ENCODE results near the gene TUBGCP6. TPM values are rescaled to one million over a fixed set of nuclear protein-coding genes. Genes with fewer than 3 reads are reported as not detected.
"Not testable (repeated sequence)": the region's sequence is repeated elsewhere in the genome, so short reads cannot be mapped to it uniquely, and the experiment has no call there.

The TUBGCP6 gene
- total RNA-seq, 1 experiment from 2014 or later = 13.0 TPM

- no peak for DNase-seq (ENCODE audit: extremely low read depth, low read depth)
Measured at GRCh38 chr22:50215297-50216054, 29.3 kb downstream of the TUBGCP6 start.

- DNase-seq (ENCODE audit: extremely low read depth, low read depth) = no peak
Measured at GRCh38 chr22:50213263-50213662, 31.6 kb downstream of the TUBGCP6 start.

DNA sequence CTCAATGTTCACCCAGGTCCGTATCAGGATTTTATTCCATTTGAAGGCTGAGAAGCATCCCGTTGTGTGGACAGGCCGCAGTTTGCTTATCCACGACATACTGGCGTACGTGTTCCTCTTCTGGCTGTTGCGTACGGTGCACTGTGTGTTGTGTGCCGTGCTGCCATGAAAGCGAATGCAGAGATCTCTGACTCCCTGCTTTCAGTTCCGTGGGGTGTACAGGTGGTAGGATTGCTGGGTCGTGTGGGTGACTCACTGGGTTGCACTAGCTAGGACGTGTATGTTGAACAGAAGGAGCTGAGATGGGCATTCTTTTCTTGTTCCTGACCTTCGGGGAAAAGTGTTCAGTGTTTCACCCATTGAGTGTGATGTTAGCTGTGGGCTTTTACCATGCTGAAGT is 33.7 kb downstream of the TUBGCP6 start:
- no peak for DNase-seq (ENCODE audit: extremely low read depth, low read depth)

DNA sequence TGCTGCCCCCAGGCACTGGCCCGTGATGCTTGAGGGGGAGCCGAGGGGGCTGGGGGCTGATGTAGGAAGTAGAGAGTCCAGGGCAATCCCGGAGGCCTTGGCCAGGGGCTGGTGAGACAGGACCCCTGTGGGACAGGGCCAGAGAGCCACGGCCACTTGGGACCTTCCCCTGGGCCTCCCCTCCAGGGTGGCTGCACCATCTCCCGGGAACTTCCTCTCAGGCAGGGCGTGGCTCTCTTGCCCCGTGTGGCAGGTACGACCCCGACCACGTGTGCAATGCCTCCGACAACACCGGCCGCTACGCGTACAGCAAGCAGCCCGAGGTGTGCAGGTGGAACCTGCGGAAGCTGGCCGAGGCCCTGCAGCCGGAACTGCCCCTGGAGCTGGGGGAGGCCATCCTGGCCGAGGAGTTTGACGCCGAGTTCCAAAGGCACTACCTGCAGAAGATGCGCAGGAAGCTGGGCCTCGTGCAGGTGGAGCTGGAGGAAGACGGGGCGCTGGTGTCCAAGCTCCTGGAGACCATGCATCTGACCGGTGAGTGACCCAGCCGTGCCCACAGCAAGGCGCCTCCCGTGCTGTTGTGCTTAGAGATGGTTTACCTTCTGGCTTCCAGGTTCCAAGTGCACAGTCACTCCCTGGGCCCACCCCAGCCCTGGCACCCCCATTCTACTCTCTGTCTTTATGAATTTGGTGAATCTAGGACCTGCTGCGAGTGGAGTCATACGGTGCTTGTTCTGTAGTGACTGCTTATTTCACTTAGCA is 34.3 kb downstream of the TUBGCP6 start:
- DNase-seq (ENCODE audit: extremely low read depth, low read depth) = no peak

DNA sequence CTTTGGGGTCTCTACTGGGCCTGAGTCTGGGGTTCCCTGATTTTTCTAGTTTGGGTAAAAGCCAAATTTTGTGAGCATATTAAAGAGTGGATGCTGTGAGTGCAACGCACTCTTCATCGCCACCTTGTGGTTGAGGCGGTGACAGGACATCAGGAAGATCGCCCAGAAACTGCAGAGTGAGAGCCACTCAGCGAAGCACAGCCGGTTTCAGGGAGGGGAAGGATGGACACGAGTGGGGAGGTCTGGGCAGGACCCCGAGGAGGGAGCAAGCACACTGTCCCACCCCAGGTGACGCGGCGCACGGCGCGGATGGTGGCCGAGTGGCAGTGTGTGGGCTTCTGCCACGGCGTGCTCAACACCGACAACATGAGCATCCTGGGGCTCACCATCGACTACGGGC is 34.9 kb downstream of the TUBGCP6 start:
- peak; percentile 61 for DNase-seq (ENCODE audit: extremely low read depth, low read depth)

GRCh38 chr22:50208939-50209892 is 35.6 kb downstream of the TUBGCP6 start:
- no peak for DNase-seq (ENCODE audit: extremely low read depth, low read depth)

DNA sequence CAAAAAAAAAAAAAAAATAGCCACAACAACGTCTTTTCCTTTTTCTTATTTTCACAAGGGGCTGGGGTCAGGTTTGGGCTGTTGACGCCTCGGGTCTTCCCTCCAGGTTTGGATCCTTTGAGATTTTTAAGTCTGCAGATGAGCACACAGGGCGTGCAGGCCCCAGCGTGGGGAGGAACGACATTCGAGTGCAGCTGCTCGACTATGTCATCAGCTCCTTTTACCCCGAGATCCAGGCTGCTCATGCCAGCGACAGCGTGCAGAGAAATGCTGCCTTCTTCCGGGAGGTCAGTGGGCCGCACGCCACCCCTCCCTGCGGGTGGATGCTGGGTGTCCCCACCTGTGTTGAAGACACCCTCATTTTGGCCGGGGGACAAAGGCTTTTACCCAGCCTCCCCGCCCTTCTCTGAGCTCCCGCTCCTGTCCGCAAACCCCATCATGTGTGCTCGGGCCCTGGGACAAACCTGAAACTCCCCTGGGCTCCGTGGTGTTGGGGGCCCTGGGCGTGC is 36.3 kb downstream of the TUBGCP6 start:
- no peak for DNase-seq (ENCODE audit: extremely low read depth, low read depth)

GRCh38 chr22:50207383-50208140 is 37.3 kb downstream of the TUBGCP6 start:
- no peak for DNase-seq (ENCODE audit: extremely low read depth, low read depth)

- DNase-seq (ENCODE audit: extremely low read depth, low read depth) = no peak
Measured at GRCh38 chr22:50206599-50206998, 38.2 kb downstream of the TUBGCP6 start.

- no peak for DNase-seq (ENCODE audit: extremely low read depth, low read depth)
Measured at GRCh38 chr22:50205781-50206569, 38.8 kb downstream of the TUBGCP6 start.

- DNase-seq (ENCODE audit: extremely low read depth, low read depth) = not testable (repeated sequence)
Measured at GRCh38 chr22:50204998-50205397, 39.8 kb downstream of the TUBGCP6 start.

DNA sequence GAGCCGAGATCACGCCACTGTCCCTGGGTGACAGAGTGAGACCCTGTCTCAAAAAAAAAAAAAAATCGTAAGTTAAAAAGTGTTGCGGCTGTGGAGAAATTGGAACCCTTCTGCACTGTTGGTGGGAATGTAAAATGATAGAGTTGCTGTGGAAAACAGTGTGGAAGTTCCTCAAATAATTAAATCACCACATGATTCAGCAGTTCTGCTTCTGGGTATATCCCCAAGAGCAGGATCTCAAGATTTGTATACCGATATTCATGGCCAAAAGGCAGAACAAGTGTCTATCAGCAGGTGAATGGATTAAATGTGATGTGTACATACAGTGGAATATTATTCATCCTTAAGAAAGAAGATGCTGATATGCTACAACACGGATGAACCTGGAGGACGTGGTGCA is 40.3 kb downstream of the TUBGCP6 start:
- DNase-seq (ENCODE audit: extremely low read depth, low read depth) = no peak

- DNase-seq (ENCODE audit: extremely low read depth, low read depth) = no peak
Measured at GRCh38 chr22:50203288-50203687, 41.5 kb downstream of the TUBGCP6 start.

DNA sequence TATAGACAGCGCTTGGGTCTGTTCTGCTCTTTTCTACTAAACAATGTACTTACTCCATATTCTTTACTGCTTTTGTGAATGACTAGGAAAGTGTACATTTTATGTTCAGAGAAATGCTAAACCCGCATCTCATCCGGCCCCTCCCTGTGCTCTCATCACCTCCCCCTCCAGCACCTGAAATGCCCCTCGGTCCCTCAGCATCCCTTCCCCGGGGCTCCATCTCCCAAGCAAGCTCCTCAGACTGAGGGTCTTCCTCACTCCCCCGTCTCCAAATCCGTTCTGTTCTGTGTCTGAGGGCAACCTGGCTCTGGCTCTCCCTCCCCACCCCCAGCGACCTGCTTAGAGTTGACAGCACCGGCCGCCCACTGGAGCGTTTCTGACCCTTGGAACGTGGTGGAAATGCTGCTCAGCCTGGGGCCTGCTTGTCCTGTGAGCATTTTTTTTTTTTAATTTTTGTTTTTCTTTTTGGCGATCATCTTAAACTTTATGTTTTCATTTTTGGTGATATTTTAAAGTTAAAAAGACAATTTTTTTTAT is 42.6 kb downstream of the TUBGCP6 start:
- DNase-seq (ENCODE audit: extremely low read depth, low read depth) = no peak

DNA sequence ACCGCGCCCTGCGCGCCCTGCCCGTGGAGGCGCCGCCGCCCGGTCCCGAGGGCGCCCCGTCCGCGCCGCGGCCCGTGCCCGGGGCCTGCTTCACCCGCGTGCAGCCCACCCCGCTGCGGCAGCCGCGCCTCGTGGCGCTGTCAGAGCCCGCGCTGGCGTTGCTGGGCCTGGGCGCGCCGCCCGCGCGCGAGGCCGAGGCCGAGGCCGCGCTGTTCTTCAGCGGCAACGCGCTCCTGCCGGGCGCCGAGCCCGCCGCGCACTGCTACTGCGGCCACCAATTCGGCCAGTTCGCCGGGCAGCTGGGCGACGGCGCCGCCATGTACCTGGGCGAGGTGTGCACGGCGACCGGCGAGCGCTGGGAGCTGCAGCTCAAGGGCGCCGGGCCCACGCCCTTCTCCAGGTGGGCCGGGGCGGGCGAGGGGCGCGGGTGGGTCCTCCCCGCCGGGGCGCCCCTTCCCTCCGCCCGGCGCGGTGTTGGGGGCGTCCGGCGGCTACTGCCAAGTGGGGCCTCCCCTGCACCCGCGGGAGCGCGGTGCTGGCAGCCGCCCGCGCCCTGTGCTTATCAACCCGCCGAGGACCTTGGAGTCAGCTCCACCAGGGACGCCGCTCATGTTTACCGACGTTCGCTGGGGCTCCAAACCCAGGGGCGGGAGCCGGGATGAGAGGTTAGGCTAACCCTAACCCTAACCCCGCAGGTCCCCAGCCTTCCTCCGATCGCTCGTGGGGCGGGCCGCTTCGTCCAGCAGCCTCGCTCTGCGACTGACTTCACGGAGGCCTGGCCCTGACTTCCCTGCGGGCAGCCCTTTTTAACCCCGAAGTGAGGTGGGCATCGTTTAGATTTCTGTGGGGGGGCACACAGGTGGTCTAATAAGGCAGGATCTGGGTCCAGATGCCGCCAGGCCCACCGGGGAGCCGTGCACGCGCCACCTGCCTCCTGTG is 43.4 kb downstream of the TUBGCP6 start:
- no peak for DNase-seq (ENCODE audit: extremely low read depth, low read depth)

DNA sequence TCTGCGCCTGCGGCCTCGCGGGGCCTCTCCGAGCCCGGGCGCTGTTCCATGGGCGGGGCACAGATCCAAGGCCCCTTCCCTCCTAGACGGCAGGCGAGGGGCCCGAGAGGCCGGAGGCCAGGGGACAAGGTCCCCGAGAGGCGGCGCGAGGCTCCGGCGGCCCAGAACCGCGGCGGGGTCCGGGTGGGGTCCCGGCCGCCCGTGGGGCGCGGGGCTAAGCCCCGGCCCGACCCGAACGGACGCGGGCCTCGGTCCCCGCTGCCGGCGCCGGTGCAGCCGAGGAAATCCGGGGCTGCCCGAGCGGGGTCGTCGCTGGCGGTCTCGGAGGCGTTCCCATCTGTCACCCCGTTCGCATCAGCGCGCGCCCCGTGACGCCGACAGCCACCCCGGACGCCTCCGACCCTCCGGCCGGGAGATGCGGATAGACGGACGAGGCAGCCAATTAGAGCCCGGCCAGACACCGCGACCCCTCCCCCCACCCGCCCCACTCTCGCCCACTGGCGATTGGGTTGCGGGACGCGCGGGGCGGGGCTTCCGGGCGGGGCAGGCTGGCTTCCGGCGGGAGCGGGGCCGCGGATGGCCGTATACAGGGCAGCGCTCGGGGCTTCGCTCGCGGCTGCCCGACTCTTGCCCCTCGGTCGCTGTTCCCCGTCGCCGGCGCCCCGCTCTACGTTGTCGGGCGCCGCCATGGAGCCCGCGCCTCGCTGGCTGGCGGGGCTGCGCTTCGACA is 44.2 kb downstream of the TUBGCP6 start, which contains the start of gene SELENOO:
Gene SELENOO (plus strand): TSS at position 551 of the 730 bp plus-strand sequence. CDS start 26 bp downstream, at position 577.
- peak; percentile 70 for DNase-seq (ENCODE audit: extremely low read depth, low read depth)
